ENCODE measurements around the gene SH3RF3.

DNA sequence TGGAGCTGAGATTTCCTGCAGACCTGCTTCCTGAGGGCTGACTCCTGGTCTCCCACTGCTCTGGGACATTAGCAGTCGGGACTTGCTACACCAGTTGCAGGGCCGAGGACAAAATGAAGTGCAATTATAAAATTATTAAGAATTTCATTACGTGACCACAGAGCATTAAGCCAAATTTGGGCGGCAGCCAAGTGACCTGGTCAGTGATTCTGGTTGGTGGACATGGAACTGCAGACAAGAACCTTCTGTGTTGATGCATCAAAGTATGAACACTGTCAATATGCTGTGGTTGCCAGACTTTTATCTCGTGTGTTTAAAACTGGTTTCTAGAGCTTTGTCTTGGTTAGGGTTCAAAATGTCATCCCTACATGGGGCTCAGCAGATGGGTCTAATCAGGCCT lies 24.8 kb downstream of the SH3RF3 start:
- TF ChIP-seq CEBPB (tag; IDR thresholded peaks at IDR 0.05) (no peak), DNMT1 (IDR thresholded peaks at IDR 0.05) (no peak), ZBTB1 (CRISPR knock-in tag; IDR thresholded peaks at IDR 0.05; ENCODE audit: borderline replicate concordance, low read depth) (no peak), MAFF (IDR thresholded peaks at IDR 0.05; ENCODE audit: low read length) (no peak), BACH1 (tag; IDR thresholded peaks at IDR 0.05) (no peak), JUN (IDR thresholded peaks at IDR 0.05; ENCODE audit: borderline replicate concordance, low read depth, low read length) (no peak), JUN (CRISPR knock-in tag; IDR thresholded peaks at IDR 0.05; ENCODE audit: borderline replicate concordance) (no peak), IFI16 (CRISPR knock-in tag; IDR thresholded peaks at IDR 0.05) (no peak), RBBP5 (IDR thresholded peaks at IDR 0.05; ENCODE audit: borderline replicate concordance, insufficient read depth, low read length, poor library complexity, severe bottlenecking) (no peak), PCBP2 (IDR thresholded peaks at IDR 0.05; ENCODE audit: low read depth, low read length, poor library complexity, severe bottlenecking) (no peak)
- TF ChIP-seq, protein P1, sequence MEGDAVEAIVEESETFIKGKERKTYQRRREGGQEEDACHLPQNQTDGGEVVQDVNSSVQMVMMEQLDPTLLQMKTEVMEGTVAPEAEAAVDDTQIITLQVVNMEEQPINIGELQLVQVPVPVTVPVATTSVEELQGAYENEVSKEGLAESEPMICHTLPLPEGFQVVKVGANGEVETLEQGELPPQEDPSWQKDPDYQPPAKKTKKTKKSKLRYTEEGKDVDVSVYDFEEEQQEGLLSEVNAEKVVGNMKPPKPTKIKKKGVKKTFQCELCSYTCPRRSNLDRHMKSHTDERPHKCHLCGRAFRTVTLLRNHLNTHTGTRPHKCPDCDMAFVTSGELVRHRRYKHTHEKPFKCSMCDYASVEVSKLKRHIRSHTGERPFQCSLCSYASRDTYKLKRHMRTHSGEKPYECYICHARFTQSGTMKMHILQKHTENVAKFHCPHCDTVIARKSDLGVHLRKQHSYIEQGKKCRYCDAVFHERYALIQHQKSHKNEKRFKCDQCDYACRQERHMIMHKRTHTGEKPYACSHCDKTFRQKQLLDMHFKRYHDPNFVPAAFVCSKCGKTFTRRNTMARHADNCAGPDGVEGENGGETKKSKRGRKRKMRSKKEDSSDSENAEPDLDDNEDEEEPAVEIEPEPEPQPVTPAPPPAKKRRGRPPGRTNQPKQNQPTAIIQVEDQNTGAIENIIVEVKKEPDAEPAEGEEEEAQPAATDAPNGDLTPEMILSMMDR (IDR thresholded peaks at IDR 0.05 in 2 of 3, conservative IDR thresholded peaks at IDR 0.05 in 1 of 3; ENCODE audit: insufficient read depth in 2 of 3, low read depth in 1 of 3, low read length in 3 of 3) = no peak
- TF ChIP-seq, protein P2, sequence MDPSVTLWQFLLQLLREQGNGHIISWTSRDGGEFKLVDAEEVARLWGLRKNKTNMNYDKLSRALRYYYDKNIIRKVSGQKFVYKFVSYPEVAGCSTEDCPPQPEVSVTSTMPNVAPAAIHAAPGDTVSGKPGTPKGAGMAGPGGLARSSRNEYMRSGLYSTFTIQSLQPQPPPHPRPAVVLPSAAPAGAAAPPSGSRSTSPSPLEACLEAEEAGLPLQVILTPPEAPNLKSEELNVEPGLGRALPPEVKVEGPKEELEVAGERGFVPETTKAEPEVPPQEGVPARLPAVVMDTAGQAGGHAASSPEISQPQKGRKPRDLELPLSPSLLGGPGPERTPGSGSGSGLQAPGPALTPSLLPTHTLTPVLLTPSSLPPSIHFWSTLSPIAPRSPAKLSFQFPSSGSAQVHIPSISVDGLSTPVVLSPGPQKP (CRISPR knock-in tag; IDR thresholded peaks at IDR 0.05) = no peak
- TF ChIP-seq, protein P3, sequence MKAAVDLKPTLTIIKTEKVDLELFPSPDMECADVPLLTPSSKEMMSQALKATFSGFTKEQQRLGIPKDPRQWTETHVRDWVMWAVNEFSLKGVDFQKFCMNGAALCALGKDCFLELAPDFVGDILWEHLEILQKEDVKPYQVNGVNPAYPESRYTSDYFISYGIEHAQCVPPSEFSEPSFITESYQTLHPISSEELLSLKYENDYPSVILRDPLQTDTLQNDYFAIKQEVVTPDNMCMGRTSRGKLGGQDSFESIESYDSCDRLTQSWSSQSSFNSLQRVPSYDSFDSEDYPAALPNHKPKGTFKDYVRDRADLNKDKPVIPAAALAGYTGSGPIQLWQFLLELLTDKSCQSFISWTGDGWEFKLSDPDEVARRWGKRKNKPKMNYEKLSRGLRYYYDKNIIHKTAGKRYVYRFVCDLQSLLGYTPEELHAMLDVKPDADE (conservative IDR thresholded peaks at IDR 0.05; ENCODE audit: control insufficient read depth, low read depth, low read length) = no peak
- TF ChIP-seq, protein P4, sequence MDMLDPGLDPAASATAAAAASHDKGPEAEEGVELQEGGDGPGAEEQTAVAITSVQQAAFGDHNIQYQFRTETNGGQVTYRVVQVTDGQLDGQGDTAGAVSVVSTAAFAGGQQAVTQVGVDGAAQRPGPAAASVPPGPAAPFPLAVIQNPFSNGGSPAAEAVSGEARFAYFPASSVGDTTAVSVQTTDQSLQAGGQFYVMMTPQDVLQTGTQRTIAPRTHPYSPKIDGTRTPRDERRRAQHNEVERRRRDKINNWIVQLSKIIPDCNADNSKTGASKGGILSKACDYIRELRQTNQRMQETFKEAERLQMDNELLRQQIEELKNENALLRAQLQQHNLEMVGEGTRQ (CRISPR knock-in tag; IDR thresholded peaks at IDR 0.05) = no peak
- TF ChIP-seq, protein P5, sequence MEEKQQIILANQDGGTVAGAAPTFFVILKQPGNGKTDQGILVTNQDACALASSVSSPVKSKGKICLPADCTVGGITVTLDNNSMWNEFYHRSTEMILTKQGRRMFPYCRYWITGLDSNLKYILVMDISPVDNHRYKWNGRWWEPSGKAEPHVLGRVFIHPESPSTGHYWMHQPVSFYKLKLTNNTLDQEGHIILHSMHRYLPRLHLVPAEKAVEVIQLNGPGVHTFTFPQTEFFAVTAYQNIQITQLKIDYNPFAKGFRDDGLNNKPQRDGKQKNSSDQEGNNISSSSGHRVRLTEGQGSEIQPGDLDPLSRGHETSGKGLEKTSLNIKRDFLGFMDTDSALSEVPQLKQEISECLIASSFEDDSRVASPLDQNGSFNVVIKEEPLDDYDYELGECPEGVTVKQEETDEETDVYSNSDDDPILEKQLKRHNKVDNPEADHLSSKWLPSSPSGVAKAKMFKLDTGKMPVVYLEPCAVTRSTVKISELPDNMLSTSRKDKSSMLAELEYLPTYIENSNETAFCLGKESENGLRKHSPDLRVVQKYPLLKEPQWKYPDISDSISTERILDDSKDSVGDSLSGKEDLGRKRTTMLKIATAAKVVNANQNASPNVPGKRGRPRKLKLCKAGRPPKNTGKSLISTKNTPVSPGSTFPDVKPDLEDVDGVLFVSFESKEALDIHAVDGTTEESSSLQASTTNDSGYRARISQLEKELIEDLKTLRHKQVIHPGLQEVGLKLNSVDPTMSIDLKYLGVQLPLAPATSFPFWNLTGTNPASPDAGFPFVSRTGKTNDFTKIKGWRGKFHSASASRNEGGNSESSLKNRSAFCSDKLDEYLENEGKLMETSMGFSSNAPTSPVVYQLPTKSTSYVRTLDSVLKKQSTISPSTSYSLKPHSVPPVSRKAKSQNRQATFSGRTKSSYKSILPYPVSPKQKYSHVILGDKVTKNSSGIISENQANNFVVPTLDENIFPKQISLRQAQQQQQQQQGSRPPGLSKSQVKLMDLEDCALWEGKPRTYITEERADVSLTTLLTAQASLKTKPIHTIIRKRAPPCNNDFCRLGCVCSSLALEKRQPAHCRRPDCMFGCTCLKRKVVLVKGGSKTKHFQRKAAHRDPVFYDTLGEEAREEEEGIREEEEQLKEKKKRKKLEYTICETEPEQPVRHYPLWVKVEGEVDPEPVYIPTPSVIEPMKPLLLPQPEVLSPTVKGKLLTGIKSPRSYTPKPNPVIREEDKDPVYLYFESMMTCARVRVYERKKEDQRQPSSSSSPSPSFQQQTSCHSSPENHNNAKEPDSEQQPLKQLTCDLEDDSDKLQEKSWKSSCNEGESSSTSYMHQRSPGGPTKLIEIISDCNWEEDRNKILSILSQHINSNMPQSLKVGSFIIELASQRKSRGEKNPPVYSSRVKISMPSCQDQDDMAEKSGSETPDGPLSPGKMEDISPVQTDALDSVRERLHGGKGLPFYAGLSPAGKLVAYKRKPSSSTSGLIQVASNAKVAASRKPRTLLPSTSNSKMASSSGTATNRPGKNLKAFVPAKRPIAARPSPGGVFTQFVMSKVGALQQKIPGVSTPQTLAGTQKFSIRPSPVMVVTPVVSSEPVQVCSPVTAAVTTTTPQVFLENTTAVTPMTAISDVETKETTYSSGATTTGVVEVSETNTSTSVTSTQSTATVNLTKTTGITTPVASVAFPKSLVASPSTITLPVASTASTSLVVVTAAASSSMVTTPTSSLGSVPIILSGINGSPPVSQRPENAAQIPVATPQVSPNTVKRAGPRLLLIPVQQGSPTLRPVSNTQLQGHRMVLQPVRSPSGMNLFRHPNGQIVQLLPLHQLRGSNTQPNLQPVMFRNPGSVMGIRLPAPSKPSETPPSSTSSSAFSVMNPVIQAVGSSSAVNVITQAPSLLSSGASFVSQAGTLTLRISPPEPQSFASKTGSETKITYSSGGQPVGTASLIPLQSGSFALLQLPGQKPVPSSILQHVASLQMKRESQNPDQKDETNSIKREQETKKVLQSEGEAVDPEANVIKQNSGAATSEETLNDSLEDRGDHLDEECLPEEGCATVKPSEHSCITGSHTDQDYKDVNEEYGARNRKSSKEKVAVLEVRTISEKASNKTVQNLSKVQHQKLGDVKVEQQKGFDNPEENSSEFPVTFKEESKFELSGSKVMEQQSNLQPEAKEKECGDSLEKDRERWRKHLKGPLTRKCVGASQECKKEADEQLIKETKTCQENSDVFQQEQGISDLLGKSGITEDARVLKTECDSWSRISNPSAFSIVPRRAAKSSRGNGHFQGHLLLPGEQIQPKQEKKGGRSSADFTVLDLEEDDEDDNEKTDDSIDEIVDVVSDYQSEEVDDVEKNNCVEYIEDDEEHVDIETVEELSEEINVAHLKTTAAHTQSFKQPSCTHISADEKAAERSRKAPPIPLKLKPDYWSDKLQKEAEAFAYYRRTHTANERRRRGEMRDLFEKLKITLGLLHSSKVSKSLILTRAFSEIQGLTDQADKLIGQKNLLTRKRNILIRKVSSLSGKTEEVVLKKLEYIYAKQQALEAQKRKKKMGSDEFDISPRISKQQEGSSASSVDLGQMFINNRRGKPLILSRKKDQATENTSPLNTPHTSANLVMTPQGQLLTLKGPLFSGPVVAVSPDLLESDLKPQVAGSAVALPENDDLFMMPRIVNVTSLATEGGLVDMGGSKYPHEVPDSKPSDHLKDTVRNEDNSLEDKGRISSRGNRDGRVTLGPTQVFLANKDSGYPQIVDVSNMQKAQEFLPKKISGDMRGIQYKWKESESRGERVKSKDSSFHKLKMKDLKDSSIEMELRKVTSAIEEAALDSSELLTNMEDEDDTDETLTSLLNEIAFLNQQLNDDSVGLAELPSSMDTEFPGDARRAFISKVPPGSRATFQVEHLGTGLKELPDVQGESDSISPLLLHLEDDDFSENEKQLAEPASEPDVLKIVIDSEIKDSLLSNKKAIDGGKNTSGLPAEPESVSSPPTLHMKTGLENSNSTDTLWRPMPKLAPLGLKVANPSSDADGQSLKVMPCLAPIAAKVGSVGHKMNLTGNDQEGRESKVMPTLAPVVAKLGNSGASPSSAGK (IDR thresholded peaks at IDR 0.05) = no peak
